Choroid plexus epithelial cell (primary cell): Measurements from ENCODE around the gene IGDCC3.

Experiments
- DNase-seq: peaks from one replicate; pipeline ENCODE4 v3.0.0-alpha.2; 2010; ENCODE audit warnings: low read depth
- H3K4me3 ChIP-seq: 2 replicates; pipeline ENCODE4 v1.5.1; 2011; ENCODE audit warnings: low read depth, mild to moderate bottlenecking, control low read depth, low read length, moderate library complexity
- CTCF ChIP-seq: conservative IDR thresholded peaks from 2 replicates; pipeline ENCODE4 v1.5.1; 2011; ENCODE audit warnings: low read depth, mild to moderate bottlenecking, control low read depth, inconsistent platforms, low read length, moderate library complexity

The IGDCC3 gene

DNA sequence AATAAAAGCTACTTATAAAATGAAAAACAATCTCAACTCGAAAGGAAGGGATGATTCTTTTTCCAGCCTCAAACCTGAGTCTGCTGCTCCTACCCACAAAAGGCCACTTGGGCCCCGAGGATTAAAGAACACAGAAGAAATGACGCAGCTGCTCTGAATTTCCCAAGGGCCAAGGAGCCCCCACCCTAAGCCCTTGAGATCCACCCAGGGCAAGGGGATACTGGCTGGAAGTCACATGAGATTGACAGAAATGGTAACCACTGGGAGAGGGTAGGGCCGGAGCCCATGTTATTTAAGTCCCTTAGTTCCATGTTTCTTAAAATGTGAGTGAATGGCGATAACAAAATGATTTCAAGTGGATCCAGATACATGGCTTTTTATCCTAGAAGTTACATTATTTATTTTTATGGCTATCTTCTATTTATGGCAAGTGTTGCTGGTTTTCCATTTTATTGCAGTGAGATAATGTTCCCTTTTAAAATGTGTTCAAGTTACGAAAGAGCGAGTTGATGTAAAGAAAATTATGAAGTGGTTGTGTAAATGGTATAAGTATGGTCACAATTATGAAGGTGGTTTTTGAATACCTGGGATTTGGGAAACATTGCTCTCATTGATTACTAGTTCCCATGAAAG, 28.1 kb upstream of the IGDCC3 start:
- H3K4me3 ChIP-seq: no peak overlapping the region
- TF ChIP-seq CTCF: no peak
- DNase-seq: no peak

DNA sequence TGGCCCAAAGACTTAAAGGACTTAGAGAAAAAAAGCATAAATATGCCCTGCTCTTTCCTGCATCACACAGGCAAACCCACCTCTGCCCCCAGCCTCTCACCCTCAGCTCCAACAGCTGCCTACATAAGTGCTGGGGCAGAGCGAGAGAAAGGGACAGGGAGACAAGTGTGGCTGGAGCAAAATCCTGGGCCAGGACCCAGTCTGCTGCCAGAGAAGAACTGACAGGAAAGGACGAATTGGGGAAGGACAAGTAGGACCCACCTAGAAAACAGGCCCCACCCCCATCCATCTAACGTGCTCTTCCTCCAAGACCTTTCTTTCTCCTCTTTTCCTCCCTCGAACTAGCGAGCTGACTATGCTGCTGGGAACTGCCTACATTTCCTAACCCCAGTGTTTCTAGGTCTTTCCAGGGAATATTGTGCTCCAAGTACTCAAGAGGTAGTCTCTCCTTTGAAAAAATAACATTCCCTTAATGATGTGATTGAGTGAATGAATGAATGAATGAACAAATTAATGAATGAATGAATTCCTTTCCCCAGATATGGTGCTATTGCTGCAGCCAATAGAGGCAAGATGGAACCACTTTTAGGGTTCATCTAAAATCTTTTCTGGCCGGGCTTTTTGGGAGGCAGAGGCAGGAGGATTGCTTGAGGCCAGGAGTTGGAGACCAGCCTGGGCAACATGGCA, 26.5 kb upstream of the IGDCC3 start:
- TF ChIP-seq CTCF: no peak
- no peak for DNase-seq
- H3K4me3 ChIP-seq: no peak overlapping the region

DNA sequence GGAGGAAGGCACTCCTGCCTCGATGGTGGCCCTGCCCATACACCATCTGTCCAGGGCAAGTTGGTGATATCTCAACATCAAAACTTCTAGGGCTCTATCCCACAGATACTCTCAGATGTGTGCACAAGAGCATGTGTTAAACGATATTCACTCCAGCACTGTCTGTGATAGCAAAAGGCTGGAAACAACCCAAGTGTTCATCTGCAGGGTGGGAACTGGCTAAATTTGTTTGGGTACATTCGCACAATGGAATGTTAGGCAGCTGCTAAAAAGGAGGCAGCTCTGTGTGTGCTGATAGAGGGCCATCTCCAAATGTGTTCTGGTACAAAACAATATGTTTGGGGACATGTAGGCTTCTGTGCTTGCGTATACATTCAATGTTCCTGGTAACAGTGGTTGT, 25.2 kb upstream of the IGDCC3 start:
- no peak overlapping the region for H3K4me3 ChIP-seq
- DNase-seq: no peak
- no peak for TF ChIP-seq CTCF

GRCh38 chr15:65401611-65402240, 23.9 kb upstream of the IGDCC3 start:
- no peak overlapping the region for H3K4me3 ChIP-seq
- TF ChIP-seq CTCF: no peak
- no peak for DNase-seq

DNA sequence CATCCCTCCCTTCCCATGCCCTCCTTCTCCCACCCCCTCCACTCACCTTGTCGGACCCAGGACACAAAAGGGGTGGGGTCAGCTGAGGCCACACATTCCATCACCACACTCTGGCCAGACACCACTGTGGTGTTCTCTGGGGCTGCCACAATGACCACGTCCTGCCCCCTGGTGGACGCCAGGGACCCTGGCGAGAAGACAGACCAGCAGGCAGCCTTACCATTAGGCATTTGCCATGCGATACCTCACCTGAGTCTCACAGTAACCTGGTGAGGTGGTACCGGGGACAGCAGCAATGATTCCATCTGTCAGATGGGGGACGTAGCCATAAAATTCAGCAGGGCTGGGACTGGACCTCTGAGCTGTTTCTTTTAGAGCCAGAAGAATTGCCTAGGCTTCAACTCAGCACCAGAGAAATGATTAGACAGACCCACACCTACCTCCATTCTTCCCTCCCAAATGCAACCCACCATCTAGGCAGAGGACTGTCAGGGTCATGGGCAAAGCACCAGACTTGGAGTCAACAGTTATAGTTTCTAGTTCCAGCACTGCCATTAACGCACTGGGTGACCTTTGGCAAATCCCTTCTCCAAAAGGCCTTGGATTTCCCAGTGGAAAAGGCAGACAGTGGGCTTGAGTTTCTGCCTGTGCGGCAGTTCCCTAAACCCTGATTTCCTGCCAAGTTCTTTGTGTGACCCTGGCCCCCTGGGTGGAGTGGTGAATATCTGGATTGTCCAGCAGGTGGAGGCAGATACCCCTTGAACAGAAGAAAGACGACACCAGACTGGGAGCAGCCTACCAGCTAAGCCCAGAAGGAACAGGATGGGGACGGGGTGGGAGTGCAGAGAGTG, 23.2 kb upstream of the IGDCC3 start:
- TF ChIP-seq CTCF: peak; percentile 89
- peak; percentile 92 for DNase-seq
- no peak overlapping the region for H3K4me3 ChIP-seq

DNA sequence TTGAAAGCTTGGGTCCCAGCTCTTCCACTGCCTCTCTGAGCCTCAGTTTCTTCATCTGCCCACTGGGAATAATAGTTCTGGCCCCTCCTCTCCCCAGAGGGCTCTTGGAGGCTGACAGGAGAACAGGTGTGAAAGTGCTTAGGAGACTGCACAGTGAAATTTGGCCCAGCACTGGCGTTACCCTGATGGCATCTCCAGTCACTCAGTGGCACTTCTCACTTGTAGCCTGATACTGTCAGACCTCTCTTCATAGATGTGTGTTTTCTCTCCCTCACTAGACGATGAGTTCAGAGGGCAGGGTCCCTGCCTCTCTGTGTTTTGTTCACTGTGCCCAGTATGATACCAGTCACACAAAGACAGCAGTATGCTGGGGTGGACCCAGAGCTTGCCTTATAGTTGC, 22.2 kb upstream of the IGDCC3 start:
- TF ChIP-seq CTCF: no peak
- H3K4me3 ChIP-seq: no peak overlapping the region
- no peak for DNase-seq
